Cardiac fibroblast (primary cell): ENCODE measurements around the gene MKKS.
"Not testable (repeated sequence)": the region's sequence is repeated elsewhere in the genome, so short reads cannot be mapped to it uniquely, and the experiment has no call there.

ENCODE experiments used
- DNase-seq, 2 donors: peaks; one replicate each; pipeline versions ENCODE4 v3.0.0 to v3.0.0-alpha.2; 2010; ENCODE audit warnings: low read depth in 2 of 2
- H3K4me3 ChIP-seq, 2 donors: replicated peaks in 1 of 2; 1 replicate in 1 of 2; 2 replicates in 1 of 2; pipeline ENCODE4 v1.5.1; 2011; ENCODE audit warnings: low read depth in 2 of 2, low read length in 2 of 2, mild to moderate bottlenecking in 2 of 2, moderate library complexity in 1 of 2
- TF ChIP-seq, protein P1 (sequence below): IDR thresholded peaks from one replicate; pipeline ENCODE4 v1.5.1; 2011; ENCODE audit warnings: low read depth, mild to moderate bottlenecking, low read length, inconsistent platforms

MKKS gene

DNA sequence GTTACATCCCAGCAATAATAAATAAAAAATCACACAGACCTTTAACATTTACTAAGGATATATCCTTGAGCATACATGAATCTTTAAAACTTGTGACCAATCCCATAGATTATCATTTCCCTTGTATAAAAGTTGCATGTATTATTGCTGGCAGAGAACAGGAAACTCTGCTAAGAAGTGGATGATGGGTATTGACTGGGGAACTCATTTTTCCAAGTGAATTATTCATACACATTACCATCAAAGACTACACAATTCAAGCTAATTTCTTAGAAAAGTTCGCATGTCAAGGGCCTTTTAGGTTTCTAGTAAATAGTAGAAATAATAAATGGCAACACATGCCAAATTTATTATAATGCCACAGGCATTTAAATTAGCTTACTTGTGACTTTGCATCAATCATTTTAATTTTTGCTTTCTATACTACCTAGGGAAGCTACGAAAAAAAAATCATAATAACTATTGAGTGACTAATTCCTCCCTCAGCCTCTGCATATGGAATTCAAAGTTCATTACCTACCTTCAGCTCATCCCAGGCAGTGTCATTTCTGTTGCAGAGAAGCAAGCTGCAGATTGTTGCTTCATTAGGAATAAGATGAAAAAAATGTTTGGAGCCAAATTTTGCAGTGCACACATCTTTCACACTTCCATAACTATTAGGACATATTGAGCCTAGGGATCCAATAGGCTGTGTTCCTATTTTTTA, 25.8 kb downstream of the MKKS start:
- no peak overlapping the region for H3K4me3 ChIP-seq
- DNase-seq: no peak
- TF ChIP-seq, protein P1, sequence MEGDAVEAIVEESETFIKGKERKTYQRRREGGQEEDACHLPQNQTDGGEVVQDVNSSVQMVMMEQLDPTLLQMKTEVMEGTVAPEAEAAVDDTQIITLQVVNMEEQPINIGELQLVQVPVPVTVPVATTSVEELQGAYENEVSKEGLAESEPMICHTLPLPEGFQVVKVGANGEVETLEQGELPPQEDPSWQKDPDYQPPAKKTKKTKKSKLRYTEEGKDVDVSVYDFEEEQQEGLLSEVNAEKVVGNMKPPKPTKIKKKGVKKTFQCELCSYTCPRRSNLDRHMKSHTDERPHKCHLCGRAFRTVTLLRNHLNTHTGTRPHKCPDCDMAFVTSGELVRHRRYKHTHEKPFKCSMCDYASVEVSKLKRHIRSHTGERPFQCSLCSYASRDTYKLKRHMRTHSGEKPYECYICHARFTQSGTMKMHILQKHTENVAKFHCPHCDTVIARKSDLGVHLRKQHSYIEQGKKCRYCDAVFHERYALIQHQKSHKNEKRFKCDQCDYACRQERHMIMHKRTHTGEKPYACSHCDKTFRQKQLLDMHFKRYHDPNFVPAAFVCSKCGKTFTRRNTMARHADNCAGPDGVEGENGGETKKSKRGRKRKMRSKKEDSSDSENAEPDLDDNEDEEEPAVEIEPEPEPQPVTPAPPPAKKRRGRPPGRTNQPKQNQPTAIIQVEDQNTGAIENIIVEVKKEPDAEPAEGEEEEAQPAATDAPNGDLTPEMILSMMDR: no peak

- no peak overlapping the region for H3K4me3 ChIP-seq
- TF ChIP-seq, protein P1: no peak
- no peak for DNase-seq
These were observed 29.0 kb downstream of the MKKS start for GRCh38 chr20:10404959-10405530.

- H3K4me3 ChIP-seq: no peak overlapping the region
- no peak for DNase-seq
- TF ChIP-seq, protein P1: no peak
These were observed 29.9 kb downstream of the MKKS start for GRCh38 chr20:10404023-10404628.

DNA sequence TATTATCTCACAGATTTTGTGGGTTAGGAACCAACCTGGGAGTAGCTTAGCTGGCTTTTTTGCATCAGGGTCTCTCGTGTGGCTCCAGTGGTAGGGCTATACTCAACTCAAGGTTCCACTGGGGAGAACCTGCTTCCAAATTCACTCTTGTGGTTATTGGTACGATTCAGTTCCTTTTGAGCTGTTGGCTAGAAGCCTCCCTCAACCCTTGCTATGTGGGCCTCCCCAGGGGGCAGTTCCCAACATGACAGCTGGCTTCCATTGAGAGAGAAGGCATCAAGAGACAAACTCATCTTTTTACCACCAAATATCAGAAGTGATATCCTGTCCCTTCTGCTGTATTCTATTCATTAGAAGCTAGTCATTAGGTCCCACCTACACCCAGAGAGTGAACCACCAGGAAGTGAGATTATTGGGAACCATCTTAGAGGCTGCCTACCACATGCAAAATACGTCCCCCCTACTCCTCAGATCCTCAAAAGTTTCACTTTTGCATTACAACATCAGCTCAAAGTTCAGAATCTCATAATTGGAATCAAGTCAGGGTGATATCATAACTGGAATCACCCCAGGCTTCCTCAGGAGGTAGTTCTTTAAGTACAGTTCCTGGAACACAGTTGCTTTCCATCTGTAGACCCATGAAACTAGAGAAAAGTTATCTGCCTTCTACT, 30.9 kb downstream of the MKKS start:
- H3K4me3 ChIP-seq: no peak overlapping the region
- TF ChIP-seq, protein P1: no peak
- no peak for DNase-seq

- DNase-seq: no peak
- TF ChIP-seq, protein P1: no peak
- no peak overlapping the region for H3K4me3 ChIP-seq
These were observed 35.1 kb downstream of the MKKS start for GRCh38 chr20:10398834-10399369.

- not testable (repeated sequence) for H3K4me3 ChIP-seq, DNase-seq
These were observed 39.3 kb downstream of the MKKS start for GRCh38 chr20:10394752-10395151.

DNA sequence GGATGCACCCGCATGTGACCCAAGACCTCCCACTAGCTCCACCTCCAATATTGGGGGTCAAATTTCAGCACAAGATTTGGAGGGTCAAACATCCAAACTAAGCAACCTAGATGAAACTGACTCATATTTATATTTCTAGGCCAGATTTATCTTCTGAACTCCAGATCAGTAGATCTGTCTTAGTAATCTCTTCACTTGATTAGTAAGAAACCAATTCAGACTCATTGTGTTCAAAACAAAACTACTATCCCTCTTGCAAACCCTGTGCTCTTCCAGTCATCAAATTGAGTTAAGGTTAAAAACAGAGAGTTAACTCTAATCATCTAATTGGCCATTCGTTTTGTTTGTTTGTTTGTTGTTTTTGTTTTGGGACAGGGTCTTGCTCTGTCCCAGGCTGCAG, 43.3 kb downstream of the MKKS start:
- no peak for DNase-seq
- no peak overlapping the region for H3K4me3 ChIP-seq
- TF ChIP-seq, protein P1: no peak
